ENCODE data around the gene LIFR. TPM values are rescaled to one million over a fixed set of nuclear protein-coding genes. Genes with fewer than 3 reads are reported as not detected.
"Not testable (repeated sequence)": the region's sequence is repeated elsewhere in the genome, so short reads cannot be mapped to it uniquely, and the experiment has no call there.

LIFR gene
- polyA plus RNA-seq, 10 donors, result 34.4 to 55.7 (median 46.4) TPM

DNA sequence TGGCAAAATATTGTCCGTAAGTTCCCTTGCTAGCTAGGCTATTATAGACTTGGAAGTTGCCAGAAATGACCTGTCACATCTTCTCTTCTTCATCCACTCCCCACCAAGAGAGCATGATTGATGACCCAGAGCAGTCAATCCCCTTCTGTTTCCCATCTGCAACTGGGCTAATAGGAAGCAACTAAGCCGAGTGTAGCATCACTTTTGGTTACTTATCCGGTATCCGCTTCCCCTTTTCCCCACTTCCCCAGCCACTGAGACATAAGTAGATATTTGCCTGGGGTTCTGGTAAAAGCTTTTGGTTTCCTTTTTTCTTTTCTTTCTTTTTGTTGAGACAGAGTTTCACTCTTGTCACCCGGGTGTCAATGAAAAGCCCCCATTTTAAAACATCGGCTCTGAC, 29.4 kb upstream of the LIFR start:
- DNase-seq, result no peak

DNA sequence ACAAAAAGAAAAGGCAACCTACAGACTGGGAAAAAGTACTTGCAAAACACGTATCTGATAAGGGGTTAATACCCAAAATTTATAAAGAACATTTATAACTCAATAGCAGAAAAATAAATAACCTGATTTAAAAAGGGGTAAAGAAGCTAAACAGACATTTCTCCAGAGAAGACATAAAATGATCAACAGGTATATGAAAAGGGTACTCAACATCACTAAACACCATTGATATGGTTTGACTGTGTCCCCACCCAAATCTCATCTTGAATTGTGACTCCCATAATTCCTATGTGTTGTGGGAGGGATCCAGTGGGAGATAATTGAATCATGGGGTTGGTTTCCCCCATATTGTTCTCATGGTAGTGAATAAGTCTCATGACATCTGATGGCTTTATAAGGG, 27.1 kb upstream of the LIFR start:
- DNase-seq, result no peak

DNA sequence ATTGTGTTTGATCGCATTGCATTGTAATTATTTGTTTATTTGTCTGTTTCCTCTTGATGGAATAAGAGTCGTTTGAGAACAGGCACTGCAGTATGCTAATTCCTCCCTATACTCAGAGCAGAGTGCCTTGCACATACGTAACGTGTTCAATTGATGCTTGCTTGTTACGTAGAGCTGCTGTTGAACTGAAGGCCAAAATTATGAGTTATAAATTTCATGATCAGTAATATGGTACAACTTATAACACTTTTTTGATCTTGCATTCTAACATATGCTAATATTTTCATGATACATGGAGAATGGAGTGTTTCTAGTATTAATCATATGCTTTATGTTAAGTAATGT, 26.5 kb upstream of the LIFR start:
- no peak for DNase-seq

DNA sequence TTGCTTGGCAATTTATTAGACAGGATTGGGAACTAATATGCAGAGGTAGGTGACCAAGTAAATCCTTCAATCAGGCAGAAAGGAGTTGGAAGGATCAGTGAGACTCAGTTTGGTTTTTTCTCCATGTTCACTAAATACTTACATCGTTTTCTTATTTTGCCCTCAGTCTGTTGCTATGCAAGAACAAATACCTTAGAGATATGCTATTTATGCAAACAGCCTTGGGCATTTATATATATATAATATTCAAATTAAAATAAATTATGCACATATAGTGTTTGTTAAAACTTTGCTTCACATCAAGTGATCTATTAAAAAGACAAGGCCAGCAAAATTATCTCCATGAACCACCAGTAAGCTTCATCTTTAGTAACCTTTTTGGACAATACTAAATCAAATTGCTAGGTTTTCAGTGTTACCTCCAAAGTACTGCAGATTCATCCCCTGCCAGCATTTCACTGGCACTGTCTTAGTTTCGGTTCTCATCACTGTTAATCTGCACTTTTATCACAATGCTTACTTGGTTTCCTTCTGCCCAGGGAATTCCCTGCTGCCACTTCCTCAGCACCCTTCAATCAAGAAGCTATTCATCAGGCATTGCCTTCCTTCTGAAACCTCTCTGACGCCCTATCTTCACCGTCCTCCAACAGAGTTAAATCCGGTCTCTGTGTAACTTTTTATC, 26.0 kb upstream of the LIFR start:
- no peak for DNase-seq

DNA sequence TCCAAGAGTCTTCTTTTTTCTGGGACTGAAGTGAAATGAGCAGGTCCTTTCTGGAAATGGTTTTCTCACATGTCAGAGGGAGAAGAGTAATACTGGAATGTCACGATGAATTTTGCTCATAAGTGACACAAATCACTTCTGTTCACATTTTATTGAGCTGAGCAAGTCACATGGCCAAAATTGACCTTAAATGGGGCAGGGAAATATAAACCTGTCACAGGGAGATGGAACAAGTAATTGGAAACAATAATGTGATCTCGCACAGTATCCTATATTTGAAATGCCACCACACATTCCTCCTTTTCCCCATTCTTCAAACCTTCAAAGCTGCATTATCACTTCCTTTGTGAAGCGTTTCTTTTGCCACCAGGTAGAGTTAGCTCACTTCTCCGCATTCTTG, 25.2 kb upstream of the LIFR start:
- no peak for DNase-seq

DNA sequence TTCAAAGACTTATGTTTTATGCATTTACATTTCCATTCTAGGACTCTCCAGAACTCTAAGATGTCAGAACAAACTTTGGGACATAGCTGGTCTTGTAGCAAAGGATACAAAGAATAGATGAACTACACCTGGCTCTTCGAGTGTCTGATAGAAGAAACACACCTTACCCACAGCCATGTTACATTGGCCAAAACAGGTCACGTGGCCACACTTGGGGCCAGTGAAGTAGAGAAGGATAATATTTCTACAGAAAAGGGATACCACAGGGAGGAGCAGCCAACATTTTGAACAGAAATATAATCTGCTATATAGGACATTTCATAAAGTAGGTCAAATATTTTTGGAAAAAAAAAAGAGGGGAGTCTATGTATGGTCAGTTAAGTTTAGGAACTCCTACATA, 22.7 kb upstream of the LIFR start:
- DNase-seq, result no peak

DNA sequence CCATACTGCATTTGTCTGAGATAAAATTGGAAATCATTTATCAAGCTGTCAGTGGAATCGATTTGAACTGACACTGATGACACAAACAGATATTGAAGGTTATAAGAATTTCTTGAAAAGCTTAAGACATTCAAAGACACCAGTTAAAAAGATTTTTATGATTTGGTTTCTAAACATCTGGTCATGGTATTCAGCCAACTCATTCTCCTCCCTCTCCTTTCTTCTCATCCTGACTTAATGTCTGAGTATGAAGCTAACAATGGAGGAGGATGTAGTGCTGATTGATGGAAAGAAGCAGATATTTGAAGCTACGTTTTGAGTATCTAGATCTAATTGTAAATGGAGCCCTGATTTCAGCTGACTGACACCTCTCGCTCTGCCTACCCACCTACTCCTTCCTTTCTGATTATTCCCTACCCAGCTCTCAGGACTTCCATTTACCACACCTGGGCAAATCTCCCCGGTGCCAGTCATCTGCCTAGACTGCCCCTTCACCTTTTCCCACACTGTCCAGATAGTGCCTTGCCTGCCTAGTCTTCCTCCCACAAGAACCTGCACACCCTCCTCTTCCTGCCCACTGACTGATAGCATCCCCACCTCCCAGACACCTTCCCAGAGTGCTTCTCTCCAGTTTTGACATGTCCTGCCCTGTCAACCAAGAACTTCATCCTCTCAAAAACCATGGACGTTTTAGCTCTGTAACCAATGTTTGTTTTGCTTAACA, 20.7 kb upstream of the LIFR start:
- DNase-seq, result peak in 1 of 3 donors; percentile 51

DNA sequence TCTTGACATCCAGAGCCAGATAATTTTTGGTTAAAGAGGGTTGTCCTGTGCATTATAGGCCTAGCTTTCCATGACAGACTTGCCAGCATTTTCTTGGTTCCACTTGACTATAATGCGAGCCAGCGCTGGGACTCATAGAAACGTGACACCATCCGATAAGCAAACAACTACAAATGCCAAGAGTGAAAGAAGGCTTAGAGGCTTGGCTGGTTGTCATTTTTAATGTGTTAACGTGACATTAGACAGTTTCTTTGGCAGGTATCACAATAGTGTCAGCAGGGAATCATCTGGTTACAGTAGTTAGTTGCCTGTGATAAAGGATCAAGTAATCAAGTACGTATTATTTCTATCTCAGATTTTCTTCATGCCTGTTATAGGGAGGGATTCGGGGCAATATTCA, 20.0 kb upstream of the LIFR start:
- peak in 1 of 3 donors; percentile 50 for DNase-seq

DNA sequence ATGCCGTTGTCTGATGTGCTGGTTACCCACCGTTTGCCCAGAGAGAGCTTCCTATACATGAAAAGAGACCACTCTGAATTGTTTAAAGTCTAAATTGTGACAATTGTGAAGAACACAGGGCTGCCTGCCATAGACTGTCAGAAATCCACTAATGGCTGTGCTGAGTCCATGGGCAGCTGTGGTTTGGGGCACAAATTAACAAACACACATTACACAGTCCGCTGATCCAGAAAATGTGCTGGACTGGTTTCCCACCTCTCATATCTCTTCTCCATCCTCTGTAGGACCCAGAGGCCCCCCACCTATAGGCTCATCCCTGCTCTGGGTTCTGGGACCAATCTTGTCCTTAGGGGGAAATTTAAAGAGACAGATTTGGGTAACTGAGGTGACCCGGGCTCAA, 19.0 kb upstream of the LIFR start:
- no peak for DNase-seq

DNA sequence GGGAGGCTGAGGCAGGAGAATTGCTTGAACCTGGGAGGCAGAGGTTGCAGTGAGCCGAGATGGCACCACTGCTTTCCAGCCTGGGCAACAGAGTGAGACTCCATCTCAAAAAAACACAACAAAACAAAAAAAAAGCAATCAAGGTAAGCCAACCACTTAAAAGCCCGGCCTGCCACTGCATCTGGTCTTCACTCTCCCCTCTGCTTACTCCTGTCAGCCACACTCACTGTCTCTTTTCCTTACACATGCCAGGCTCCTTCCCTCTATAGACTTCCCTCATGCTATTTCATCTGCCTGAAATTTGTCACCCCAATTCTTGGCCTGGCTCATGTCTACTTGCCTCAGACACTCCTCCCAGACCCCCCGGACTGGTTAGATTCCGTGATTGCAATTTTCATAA, 17.6 kb upstream of the LIFR start:
- DNase-seq, result no peak

DNA sequence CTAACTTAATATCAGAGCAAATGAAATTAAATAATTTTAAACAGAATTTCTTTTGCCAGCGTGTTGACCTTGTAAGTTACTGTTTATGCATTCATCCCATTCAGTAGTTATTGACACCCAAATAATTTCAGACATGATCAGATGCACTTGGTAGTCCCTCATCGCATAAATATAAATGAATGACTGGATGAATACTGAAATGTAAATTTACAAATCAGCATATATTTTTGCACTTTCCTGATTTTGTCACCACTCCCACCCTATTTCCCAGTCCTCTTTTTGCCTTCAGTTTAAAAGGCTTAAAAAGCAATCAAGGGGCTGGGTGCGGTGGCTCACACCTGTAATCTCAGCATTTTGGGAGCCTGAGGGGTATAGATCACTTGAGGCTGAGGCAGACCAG, 17.1 kb upstream of the LIFR start:
- DNase-seq, result no peak

DNA sequence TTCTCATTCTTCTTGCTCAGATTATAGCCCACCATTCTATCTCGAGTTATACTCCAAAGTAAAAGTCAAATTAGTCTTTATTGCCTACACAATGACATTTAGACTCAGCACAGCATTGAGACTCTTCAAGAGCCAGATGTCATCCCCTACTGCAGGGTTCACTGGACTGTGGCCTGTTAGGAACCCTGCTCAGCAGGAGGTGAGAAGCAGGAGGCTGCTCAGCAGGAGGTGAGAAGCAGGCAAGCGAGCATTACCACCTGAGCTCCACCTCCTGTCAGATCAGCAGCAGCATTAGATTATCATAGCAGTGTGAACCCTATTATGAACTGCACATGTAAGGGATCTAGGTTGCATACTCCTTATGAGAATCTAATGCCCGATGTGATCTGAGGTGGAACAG, 12.7 kb upstream of the LIFR start:
- no peak for DNase-seq

DNA sequence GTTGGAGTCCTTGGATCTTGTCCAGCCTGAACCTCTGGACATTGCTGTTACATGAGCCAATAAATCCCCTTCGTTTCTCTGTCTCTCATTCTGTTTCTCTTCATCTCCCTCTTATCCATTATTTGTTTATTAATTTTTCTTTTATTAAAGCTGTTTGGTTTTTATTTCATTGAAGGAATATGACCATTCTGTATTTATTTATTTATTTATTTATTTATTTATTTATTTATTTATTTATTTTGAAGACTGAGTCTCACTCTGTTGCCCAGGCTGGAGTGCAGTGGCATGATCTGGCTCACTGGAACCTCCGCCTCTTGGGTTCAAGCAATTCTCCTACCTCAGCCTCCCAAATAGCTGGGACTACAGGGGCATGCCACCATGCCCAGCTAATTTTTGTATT, 10.9 kb upstream of the LIFR start:
- not testable (repeated sequence) for DNase-seq

DNA sequence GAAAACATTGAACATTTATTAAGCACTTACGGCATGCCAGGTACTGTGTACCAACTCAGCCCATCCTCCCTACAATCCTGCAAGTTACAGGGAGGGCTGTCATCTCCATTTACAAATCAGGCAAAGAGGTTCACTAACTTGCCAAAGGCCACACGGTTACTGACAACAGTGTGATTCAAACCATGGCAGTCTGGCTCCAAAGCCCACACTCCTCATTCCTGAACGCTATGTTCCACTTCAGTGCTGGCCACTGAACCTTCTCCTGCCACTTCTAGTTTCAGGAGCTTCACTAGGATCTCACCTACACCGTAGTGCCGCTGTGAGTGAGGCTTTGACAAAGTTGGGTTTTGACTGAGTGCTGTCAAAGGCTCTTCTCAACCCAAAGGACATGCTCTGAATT, 7.2 kb upstream of the LIFR start:
- DNase-seq, result no peak

DNA sequence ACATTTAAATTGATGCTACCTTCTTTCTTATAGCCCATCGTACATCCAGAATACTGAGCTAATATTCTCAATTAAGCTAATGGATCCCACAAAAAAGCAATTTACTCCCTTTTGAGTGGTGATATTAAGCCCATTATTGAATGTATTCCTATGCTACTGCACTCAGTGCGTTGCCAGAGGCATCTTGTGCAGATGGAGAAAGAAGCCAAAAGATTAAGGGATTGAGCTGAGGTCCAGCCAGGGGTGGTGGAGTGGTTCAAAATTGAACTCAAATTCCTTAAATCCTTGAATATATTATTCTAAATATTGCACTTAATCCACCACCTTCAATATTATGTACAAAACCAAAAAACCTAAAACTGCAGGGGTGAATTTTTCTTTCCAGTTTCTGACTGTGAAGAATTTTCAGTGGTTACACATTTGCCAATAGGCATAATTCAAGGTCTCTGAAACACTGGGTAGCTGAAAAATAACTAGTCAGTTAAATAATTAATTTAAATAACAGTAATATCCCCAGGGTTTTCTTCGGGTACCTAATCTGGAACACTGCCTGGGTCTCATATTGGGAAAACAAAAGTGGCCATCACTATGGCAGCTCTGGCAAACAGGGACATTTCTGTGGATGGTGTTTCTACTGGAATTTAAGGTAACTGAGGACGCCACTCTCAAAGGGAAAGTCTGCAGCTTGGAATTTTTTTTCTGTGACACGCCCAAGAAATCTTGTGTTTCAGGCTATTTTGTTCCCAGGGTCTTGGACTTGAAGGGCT, 6.2 kb upstream of the LIFR start:
- DNase-seq, result no peak

DNA sequence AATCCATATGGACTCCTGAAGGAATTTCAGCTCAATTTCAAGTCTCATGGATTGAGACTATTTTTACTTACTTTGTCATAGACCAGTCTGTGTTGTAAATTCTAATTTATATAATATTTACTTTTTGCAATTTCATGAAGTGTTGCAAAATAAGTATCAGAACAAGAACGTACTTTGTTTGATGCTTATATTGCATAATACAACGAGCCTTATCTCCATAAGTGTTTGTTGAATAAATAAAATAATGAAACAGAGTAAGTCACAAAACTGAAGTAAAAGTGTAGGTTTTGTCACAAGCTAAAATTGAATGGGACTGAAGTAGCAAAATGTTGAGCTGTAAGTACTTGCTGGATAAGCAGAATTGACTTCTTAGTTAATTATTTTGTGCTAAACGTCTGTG, 3.0 kb upstream of the LIFR start:
- no peak for DNase-seq

DNA sequence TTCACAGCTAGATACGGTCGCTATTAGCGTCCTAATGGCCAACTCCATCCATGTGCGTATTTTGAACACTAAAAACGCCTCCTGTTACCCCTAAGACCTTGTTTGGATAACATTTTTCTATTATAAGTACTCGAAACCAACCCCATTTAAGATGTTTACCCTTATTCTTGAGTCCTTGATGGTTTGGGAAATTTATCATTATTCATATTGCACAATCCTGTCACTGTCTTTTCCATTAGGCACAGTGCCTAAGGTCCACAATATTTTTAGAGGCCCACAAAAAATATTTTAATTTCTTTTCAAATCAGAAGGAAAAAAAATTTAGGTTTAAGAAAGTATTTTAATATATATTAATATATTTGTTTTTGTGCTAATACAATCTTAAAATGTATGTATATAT, 1.3 kb upstream of the LIFR start:
- no peak for DNase-seq

DNA sequence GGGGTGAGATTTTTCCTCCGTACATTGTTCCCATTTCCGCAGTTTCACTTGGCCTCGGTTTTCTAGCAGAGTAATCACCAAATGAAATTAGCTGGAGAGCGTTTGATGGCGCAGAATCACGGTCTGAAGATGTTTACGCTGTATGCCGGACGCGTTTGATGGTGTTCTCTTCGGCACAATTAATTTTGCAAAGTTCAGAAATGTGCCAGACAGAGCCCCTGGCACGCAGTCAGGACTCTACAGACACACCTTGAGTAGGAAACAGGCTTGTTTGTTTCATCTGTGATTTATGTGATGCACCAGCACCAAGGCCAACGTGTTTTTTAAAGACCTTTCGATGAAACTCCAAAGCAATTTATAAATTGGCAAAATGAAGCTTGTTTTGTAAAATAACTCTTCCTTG, 863 bp upstream of the LIFR start:
- no peak for DNase-seq

DNA sequence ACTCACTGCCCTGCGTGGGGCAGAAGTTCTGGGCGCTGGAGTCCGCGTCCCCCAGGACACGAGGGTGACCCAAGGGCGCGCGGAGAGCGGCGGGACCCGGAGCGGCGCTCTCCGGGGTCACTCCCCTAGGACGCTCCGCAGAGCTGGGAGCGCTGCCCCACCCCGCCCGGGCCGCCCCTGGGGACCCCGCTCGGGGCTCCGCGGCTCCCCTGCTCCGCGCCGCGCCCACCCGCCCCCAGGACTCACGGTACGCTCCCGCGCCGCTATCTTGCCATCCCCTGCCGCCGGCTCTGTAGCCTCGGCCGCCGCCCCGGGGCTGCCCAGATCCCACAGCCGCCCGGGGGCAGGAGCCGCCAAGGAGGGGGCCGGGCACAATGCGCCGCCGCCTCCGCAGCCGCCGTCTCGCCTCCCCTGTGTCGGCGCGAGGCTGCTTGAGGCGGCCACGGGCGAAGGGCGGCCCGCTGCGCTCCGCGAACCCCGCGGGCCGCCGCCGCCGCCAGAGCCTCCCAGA, 303 bp downstream of the LIFR start:
- DNase-seq, result no peak

DNA sequence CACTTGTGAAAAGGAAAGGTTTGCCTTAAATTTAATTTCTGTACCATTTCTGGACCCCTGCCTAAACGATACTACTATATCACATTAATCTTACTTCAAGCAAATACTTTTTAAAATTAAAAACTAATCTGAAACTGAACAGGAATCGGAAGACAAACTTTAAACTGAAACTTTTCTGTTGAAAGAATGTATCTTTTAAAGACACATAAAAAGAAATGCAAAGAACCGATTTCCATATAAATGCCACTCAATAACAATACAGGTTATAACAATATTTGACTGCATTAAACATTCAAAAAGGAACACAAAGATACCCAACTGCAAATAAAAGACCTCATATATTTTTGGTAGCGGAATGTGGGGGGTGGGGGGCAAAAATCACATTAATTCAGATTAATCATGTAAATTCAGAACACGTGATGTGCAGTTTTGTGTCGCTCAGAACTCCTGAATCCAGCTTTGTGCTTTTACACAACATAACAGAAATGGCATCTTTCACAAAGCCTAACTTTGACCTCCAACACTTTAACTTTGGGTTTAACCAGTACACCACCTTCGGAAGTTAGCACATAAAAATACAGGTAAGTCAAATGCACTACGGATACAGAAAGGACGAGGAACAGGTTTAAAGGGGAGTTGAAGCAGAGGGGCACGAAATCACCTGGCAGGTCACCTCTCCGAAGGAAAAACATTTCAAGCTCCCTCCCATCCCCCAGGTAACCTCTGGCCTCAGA, 925 bp downstream of the LIFR start:
- peak in 1 of 3 donors; percentile 46 for DNase-seq

DNA sequence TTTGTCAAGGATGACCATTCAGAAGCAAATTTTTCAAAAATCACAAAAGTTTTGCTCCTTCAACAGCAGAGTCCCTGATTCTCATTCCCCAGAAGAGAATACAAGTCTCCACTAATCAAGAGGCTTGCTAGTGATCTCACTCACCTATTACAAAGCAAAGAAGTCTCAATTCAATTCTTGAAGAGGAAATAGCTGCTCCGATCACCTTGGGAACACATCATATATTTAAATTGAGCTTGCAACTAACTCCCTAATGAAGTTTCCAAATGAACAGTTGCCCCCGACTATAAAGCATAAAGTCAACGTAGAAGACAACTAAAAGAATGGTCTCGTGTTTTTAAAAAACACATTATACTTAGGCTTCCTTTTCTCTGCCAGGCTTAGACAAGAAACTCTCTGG, 1.6 kb downstream of the LIFR start:
- DNase-seq, result no peak

DNA sequence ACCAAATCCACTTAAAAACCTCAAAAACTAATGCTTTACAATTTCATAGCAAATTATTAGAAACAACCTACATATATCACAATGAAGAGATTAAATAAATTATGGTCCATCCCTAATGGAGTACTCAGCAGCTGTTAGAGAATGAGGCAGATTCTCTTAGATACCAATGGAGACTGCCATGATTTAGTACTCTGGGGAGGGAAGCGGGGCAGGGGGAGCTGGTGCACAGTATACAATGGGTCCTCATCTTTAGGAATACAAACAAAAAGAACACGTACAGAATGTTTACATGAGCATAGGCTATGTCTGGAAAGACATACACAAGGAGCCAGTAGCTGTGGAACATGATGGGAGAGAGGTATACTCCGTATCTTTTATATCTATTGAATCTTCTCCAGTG, 2.0 kb downstream of the LIFR start:
- DNase-seq, result no peak

Data from muscle of back (tissue), 11 donors.